ENCODE data around the gene SPG11.
"Not testable (repeated sequence)": the region's sequence is repeated elsewhere in the genome, so short reads cannot be mapped to it uniquely, and the experiment has no call there.

Gene SPG11, protein sequence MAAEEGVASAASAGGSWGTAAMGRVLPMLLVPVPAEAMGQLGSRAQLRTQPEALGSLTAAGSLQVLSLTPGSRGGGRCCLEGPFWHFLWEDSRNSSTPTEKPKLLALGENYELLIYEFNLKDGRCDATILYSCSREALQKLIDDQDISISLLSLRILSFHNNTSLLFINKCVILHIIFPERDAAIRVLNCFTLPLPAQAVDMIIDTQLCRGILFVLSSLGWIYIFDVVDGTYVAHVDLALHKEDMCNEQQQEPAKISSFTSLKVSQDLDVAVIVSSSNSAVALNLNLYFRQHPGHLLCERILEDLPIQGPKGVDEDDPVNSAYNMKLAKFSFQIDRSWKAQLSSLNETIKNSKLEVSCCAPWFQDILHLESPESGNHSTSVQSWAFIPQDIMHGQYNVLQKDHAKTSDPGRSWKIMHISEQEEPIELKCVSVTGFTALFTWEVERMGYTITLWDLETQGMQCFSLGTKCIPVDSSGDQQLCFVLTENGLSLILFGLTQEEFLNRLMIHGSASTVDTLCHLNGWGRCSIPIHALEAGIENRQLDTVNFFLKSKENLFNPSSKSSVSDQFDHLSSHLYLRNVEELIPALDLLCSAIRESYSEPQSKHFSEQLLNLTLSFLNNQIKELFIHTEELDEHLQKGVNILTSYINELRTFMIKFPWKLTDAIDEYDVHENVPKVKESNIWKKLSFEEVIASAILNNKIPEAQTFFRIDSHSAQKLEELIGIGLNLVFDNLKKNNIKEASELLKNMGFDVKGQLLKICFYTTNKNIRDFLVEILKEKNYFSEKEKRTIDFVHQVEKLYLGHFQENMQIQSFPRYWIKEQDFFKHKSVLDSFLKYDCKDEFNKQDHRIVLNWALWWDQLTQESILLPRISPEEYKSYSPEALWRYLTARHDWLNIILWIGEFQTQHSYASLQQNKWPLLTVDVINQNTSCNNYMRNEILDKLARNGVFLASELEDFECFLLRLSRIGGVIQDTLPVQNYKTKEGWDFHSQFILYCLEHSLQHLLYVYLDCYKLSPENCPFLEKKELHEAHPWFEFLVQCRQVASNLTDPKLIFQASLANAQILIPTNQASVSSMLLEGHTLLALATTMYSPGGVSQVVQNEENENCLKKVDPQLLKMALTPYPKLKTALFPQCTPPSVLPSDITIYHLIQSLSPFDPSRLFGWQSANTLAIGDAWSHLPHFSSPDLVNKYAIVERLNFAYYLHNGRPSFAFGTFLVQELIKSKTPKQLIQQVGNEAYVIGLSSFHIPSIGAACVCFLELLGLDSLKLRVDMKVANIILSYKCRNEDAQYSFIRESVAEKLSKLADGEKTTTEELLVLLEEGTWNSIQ (N-terminal part only)

DNA sequence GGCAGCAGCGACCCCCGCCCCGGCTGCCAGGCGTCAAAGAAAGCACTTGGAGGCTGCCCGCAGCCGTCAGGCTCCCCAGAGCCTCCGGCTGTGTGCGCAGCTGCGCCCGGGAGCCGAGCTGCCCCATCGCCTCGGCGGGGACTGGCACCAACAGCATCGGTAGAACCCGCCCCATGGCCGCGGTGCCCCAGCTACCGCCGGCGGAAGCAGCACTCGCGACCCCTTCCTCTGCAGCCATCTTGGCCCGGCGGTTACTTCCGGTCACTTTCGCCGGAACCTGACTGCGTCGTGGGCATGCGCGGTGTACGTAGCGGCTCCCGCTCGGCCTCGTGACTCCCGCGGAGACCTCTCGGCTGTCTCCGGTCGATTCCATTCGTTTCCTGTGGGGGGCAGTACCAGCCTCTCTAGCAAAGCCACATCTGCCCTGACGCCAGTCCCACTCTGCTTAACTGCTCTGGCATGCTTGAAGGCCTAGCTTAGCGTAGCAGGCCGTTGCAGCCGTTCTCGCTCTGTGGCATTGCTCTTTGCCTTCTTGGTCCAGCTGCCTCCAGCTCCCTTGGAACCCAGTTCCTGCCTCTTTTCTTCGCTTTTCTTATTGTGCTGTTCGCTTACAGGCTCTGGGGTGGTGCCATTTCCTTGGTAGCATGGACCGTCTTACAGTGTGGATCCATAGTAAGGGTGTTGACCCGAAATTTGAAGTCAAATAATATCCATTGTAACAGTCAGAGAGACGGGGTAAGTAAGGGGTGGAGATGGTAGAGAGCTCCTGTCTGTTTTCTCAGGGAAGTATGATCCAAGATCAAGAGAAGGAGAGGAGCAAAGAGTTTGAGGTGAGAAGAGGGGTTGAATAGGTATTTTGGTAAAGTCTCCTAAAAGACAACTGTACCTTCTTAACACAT is at the start of gene SPG11:
SPG11 (minus strand) TSS at position 253 of the 899 bp plus-strand sequence; CDS start at position 238, 15 bp downstream.
- peak; percentile 85 to 87 for ATAC-seq

DNA sequence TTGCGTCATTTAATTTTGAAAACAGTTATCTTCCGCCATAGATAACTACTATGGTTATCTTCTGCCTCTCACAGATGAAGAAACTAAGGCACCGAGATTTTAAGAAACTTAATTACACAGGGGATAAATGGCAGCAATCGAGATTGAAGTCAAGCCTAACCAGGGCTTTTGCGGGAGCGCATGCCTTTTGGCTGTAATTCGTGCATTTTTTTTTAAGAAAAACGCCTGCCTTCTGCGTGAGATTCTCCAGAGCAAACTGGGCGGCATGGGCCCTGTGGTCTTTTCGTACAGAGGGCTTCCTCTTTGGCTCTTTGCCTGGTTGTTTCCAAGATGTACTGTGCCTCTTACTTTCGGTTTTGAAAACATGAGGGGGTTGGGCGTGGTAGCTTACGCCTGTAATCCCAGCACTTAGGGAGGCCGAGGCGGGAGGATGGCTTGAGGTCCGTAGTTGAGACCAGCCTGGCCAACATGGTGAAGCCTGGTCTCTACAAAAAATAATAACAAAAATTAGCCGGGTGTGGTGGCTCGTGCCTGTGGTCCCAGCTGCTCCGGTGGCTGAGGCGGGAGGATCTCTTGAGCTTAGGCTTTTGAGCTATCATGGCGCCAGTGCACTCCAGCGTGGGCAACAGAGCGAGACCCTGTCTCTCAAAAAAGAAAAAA is 49.0 kb upstream of the SPG11 start:
- ATAC-seq = peak; percentile 28 to 37

DNA sequence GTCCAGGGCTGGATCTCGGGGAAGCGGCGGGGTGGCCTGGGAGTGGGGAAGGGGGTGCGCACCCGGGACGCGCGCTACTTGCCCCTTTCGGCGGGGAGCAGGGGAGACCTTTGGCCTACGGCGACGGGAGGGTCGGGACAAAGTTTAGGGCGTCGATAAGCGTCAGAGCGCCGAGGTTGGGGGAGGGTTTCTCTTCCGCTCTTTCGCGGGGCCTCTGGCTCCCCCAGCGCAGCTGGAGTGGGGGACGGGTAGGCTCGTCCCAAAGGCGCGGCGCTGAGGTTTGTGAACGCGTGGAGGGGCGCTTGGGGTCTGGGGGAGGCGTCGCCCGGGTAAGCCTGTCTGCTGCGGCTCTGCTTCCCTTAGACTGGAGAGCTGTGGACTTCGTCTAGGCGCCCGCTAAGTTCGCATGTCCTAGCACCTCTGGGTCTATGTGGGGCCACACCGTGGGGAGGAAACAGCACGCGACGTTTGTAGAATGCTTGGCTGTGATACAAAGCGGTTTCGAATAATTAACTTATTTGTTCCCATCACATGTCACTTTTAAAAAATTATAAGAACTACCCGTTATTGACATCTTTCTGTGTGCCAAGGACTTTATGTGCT is 48.4 kb upstream of the SPG11 start:
- peak; percentile 21 to 22 for ATAC-seq

DNA sequence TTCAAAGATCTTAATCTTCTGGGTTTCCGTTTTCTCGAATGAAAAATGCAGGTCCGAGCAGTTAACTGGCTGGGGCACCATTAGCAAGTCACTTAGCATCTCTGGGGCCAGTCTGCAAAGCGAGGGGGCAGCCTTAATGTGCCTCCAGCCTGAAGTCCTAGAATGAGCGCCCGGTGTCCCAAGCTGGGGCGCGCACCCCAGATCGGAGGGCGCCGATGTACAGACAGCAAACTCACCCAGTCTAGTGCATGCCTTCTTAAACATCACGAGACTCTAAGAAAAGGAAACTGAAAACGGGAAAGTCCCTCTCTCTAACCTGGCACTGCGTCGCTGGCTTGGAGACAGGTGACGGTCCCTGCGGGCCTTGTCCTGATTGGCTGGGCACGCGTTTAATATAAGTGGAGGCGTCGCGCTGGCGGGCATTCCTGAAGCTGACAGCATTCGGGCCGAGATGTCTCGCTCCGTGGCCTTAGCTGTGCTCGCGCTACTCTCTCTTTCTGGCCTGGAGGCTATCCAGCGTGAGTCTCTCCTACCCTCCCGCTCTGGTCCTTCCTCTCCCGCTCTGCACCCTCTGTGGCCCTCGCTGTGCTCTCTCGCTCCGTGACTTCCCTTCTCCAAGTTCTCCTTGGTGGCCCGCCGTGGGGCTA is 47.8 kb upstream of the SPG11 start, which contains the start of the genes B2M and PATL2:
B2M (plus strand) TSS at position 422 of the 647 bp plus-strand sequence; CDS start at position 452, 30 bp downstream.
PATL2 (minus strand) TSS at position 228 of the 647 bp plus-strand sequence. CDS start 34,833 bp downstream, outside the sequence.
- ATAC-seq = peak; percentile 84 to 86

DNA sequence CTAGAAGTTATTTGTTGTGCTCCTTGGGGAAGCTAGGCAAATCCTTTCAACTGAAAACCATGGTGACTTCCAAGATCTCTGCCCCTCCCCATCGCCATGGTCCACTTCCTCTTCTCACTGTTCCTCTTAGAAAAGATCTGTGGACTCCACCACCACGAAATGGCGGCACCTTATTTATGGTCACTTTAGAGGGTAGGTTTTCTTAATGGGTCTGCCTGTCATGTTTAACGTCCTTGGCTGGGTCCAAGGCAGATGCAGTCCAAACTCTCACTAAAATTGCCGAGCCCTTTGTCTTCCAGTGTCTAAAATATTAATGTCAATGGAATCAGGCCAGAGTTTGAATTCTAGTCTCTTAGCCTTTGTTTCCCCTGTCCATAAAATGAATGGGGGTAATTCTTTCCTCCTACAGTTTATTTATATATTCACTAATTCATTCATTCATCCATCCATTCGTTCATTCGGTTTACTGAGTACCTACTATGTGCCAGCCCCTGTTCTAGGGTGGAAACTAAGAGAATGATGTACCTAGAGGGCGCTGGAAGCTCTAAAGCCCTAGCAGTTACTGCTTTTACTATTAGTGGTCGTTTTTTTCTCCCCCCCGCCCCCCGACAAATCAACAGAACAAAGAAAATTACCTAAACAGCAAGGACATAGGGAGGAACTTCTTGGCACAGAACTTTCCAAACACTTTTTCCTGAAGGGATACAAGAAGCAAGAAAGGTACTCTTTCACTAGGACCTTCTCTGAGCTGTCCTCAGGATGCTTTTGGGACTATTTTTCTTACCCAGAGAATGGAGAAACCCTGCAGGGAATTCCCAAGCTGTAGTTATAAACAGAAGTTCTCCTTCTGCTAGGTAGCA is 47.0 kb upstream of the SPG11 start:
- no peak for ATAC-seq

GRCh38 chr15:44706946-44707636 is 43.6 kb upstream of the SPG11 start:
- ATAC-seq = no peak

DNA sequence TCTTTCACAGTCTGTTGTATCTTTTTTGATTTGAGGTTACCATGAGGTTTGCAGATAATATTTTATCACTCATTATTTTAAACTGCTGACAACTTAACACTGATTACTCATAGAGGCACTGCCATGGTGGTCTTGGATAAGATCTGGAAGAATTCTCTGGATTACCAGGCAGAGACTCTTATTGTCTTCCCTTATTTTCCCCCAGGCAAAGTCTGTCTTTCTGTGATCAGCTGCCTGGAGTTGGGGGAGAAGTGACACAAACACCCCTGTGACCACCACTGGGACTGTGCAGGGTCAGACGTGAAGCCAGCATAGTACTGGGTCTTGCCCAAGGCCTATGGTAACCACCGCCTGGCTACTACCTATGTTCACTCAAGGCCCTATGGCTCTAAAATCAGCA is 42.9 kb upstream of the SPG11 start:
- no peak for ATAC-seq

DNA sequence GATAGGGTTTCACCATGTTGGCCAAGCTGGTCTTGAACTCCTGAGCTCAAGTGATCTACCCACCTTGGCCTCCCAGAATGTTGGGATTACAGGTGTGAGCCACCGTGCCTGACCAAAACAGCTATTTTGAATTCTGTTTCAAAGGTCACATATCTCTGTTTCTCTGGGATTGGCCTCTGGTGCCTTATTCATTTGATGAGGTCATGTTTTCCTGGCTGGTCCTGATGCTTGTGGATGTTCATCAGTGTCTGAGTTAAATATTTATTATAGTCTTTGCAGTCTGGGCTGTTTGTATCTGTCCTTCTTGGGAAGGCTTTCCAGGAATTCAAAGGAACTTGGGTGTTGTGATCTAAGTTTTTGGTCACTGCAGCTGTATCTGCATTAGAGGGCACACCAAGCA is 42.5 kb upstream of the SPG11 start:
- ATAC-seq = no peak

GRCh38 chr15:44700676-44701075 is 37.2 kb upstream of the SPG11 start:
- ATAC-seq = not testable (repeated sequence)

DNA sequence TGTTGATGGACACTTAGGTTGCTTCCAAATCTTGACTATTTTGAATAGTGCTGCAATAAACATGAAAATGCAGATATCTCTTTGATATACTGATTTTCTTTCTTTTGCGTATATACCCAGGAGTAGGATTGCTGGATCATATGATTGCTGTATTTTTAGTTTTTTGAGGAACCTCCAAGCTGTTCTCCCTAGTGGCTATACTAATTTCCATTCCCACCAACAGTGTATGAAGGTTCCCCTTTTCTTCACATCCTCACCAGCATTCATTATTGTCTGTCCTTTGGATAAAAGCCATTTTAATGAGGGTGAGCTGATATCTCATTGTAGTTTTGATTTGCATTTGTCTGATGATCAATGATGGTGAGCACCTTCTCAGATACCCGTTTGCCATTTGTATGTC is 35.2 kb upstream of the SPG11 start:
- ATAC-seq = no peak

GRCh38 chr15:44697014-44697413 is 33.6 kb upstream of the SPG11 start:
- ATAC-seq = no peak

DNA sequence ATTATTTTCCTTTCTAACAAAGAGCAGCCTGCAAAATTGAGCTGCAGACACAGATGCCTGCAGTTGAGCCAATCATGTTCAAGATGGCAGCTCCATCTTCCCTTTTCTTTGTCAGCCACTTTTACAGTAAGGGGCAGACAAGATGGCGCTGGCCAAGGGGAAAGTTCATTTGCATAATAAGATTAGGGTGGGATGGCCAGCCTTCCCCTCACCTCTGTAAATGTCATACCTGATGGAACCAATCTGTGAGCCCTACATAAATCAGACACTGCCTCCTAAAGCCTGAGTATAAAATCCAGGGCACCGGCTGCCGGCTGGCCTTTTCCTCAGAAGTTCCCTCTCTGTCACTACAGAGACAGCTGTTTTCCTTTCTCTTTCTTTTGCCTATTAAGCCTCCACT is 31.8 kb upstream of the SPG11 start:
- no peak for ATAC-seq

DNA sequence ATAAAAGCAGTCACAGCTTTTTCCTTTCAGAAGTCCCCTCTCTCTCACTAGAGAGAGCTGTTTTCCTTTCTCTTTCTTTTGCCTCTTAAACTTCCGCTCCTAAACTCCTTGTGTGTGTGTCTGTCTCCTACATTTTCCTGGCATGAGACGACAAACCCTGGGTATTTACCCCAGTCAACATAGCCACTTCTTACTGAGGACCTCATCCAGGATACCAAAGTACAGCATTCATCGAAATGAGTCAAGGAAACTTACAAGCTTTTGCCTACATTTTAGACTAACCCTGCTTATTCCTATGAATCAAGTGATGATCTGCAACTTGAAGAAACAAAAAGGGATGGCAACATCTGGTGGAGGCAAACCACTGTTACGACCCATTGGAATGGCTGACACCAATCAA is 31.0 kb upstream of the SPG11 start:
- ATAC-seq = no peak

DNA sequence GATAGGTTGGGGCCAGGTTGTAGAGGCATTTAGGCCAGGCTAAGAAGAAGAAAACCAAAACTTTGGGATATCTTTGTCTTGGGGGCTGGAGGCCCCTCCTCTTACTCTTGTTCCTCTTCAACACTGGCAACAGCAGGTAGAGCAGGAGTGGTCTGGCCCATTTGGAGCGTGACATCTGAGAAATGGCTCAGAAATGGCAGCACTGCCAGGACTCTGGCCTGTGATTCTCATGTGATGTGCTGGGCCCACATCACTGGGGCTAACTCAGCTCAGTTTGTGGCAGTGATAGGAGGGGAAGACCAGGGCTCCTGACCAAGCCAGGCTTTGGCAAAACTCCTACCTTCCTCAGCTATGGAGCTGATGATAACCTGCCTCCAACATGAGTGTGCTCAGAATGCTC is 29.2 kb upstream of the SPG11 start:
- ATAC-seq = no peak

DNA sequence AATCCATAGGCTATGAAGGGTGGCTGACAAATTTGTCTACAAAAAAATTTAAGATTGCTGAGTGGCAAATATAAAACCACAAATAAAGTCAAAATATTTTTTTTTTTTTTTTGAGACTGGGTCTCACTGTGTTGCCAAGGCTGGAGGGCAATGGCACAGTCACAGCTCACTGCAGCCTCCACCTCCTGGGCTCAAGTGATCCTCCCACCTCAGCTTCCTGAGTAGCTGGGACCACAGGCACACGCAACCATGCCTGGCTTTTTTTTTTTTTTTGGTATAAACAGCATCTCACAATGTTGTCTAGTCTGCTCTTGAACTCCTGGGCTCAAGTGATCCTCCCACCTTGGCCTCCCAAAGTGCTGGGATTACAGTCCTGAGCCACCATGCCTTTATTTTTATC is 26.8 kb upstream of the SPG11 start:
- ATAC-seq = not testable (repeated sequence)

DNA sequence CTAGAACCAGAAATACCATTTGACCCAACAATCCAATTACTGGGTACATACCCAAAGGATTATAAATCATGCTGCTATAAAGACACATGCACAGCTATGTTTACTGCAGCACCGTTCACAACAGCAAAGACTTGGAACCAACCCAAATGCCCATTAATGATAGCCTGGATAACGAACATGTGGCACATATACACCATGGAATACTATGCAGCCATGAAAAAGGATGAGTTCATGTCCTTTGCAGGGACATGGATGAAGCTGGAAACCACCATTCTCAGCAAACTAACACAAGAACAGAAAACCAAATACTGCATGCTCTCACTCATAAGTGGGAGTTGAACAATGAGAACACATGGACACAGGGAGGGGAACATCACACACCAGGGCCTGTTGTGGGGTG is 25.9 kb upstream of the SPG11 start:
- ATAC-seq = not testable (repeated sequence)

GRCh38 chr15:44682809-44683682 is 19.6 kb upstream of the SPG11 start:
- peak in 1 of 2 donors; percentile 28 for ATAC-seq
